Right kidney (tissue), 1 donor: ENCODE measurements around the gene ST7.
A peak's percentile ranks its signal among the peaks of the same experiment; 100 is the strongest.
"Not testable (repeated sequence)": the region's sequence is repeated elsewhere in the genome, so short reads cannot be mapped to it uniquely, and the experiment has no call there.

Experiments
- DNase-seq: peaks from one replicate; pipeline ENCODE4 v3.0.0-alpha.2; 2016

The ST7 gene

DNA sequence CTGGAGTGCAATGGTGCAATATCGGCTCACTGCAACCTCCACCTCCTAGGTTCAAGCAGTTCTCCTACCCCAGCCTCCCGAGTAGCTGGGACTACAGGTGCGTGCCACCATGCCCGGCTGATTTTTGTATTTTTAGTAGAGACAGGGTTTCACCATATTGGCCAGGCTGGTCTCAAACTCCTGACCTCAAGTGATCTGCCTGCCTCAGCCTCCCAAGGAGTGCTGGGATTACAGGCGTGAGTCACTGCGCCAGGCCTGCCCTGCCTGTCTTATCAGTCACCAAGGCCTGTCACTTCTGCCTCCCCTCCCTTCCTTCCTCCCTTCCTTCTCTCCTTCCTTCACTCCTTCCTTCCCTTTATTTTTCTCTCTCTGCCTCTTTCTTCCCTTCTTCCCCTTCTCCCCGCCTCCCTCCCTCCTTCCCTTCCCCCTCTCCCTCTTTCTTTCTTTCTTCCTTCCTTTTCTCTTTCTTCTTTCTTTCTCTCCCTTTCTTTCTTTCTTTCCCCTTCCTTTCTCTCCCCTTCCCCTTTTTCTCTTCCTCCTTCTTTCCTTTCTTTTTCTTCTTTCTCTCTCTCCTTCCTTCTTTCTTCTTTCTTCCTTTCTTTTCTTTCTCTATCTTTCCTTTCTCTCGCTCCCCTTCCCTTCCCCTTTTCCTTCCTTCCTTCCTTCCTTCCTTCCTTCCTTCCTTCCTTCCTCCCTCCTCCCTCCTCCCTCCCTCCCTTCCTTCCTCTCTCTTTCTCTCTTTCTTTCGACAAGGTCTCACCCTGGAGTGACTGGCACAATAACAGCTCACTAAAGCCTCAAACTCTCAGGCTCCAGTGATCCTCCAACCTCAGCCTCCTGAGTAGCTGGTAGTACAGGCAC lies 3.1 kb upstream of the ST7 start:
- DNase-seq = no peak

DNA sequence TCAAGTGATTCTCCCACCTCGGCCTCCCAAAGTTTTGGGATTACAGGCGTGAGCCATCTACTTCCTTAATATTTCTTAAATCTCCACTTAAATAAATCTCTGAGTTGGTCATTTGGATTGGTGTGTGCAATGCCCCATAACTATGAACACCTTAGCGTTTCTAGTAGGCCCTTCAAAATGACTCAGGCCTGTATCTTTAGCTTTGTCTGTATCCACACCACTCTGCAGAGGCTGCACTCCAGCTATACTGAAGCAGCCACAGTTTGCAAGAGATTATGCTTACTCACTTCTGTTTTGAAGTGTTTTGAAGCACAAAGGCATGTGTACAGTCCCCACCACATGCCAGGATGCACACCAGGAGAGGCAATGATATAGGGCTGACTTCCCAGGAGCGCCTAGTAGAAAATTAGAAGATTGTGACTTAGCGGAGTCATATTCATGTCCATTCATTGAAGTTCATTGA lies 2.4 kb upstream of the ST7 start:
- no peak for DNase-seq

GRCh38 chr7:116951366-116952292 lies 1.7 kb upstream of the ST7 start:
- DNase-seq = no peak

GRCh38 chr7:116952635-116953371 lies 498 bp upstream of the ST7 start:
- DNase-seq = no peak

GRCh38 chr7:116953906-116954838 lies 871 bp downstream of the ST7 start:
- DNase-seq = peak; percentile 90

DNA sequence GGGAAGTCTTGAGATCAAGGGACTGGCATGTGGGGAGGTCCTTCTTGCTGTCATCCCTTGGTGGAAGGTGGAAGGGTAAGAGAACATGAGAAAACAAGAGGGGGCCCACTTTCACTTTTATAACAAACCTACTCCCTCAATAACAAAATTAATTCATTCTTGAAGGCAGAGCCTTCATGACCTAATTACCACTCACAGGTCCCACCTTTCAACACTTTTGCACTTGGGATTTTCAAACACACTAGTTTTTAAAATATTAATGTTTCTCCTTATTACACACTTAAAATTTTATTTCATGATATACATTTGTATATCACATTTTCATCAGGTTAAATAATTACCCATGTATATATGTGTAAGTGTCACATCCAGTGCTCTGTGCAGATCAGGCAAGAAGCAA lies 2.0 kb downstream of the ST7 start:
- DNase-seq = no peak

GRCh38 chr7:116955801-116956476 lies 2.6 kb downstream of the ST7 start:
- DNase-seq = no peak

DNA sequence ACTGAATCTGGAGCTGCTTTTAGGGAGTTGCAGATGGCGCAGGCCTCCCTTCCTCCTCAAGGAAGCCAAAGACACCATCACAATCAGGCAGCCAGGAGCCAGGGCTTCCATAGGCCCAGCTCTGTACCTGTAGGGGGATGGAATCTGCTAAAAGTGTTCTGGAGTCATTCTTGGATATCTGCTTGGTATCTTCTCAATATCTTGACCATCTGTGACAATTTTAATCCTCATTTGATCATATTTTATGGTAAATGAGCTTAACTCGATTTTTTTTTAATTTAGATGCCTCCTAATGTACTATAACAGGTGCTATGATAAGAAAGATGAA lies 3.1 kb downstream of the ST7 start:
- DNase-seq = no peak

DNA sequence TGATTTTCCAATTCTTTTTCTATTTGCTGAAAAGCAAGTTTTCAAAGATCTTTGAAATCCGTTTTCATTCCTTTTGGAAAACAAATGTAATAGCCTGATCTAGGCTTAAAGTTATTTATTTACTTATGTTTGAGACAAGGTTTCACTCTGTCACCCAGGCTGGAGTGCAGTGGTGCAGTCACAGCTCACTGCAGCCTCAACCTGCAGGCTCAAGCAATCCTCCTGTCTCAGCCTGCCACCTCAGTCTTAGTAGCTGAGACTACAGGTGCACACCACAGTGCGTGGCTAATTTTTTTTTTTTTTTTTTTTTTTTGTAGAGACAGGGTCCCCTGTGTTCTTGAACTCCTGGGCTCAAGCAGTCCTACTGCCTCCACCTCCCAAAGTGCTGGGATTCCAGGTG lies 4.6 kb downstream of the ST7 start:
- no peak for DNase-seq

GRCh38 chr7:116961966-116962673 lies 8.8 kb downstream of the ST7 start:
- not testable (repeated sequence) for DNase-seq

DNA sequence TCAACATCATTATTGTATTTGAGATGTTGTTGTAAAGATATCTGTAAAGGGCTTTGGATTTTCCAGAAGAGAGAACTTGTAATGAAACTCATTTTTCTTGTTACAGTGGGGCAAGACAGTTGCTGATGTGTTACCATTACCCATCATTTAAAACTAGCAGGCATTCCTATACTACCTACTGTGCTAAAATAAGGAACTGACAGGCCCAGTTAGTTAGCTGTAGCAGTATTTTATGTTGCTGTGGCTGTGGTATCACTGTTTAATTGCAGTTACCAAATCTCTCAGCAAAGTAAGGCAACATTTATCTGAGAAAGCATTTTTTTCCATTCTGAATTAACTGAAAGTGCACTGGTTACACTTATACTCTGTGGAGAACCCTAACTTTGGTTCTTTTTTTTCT lies 9.9 kb downstream of the ST7 start:
- DNase-seq = no peak

DNA sequence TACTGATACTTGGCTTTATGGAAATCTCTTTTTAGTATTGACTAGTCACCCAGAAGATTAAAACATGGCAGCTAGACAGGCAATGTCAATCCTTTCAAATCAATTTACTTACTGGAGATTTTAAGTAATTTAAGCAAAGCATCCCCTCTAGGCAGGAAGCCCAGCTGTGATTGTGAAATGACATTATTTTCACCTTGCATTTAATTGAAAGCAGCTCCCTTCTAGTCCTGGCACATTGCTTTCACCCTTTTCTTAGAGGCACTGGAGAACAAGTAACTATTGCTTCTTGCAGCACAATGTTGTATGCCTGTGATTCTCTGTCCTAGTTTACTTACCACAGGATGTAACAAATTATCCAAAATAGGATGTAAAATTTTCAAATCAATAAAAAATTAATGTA lies 13.3 kb downstream of the ST7 start:
- no peak for DNase-seq

GRCh38 chr7:116967254-116967922 lies 14.1 kb downstream of the ST7 start:
- DNase-seq = no peak

DNA sequence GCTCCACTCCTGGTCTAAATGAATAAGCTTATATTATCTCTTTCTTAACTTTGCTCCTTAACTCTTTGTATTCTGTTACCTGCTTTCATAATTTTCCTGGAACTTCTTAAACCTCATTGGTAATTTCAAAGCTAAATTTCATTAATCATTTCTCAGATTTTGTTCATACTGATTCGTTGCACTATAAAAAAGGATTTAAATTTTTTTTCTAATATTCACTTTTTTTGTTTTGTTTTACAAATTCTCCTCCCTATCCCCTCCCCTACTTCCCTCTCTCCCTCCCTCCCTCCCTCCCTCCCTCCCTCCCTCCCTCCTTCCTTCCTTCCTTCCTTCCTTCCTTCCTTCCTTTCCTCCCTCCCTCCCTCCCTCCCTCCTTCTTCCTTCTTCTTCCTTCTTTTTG lies 14.7 kb downstream of the ST7 start:
- DNase-seq = no peak

DNA sequence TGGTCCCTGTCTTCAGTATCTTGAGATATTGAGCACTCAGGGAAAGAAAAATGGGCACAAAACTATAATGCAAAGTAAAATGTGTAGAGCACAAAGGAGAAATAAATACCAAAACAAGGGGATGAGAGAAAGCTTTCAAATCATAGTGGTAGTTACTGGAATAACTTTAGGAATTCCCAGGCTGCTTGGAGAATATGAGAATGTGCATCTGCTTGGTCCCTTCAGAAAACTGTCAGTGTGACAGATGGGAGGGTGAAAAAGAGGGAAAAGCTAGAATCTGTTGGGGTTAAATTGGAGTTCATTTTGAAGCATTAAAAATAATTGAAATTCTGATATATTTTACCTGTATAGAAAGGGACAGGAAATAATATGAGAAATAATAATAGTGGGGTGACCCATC lies 15.3 kb downstream of the ST7 start:
- DNase-seq = no peak

GRCh38 chr7:116969371-116969902 lies 16.1 kb downstream of the ST7 start:
- DNase-seq = no peak

GRCh38 chr7:116970238-116970910 lies 17.1 kb downstream of the ST7 start:
- DNase-seq = no peak

DNA sequence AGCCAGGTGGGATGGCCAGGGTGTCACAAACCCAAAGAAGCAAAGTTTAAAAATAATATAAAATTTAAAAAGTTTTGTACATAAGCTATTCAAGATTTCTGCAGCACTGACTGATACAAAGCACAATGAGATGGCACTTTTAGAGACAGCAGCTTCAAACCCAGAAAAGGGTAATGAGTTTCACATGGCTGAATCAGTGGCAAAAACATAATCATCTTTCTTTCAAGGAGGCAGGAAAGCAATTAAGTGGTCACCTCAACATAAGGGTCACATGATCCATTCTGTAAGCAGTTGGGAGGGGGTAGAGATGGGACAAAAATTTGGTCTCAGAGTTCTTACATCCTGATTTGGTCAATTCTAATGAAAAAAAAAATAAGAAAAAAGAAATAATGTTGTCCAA lies 17.9 kb downstream of the ST7 start:
- not testable (repeated sequence) for DNase-seq

DNA sequence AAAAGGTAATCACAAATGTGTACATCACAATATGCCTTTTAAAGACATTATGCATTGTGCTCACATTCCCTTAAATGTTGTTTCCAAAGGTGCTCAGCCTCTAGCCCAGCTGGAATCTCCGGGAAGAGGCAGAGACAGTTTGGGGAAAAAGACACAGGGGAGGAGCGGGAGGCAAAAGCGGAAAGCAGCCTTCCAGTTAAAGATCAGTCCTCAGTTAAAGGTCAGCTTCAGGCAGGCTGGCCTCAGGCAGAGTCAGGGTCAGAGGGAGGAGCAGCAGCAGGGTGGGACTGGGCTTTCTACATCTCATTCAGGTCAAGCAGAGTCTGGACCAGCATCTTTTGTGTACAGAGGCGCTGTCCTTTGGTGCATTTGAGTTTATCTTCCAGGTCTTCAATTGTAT lies 18.6 kb downstream of the ST7 start:
- DNase-seq = no peak
